ENCODE measurements around the gene ACAD10. TPM values are rescaled to one million over a fixed set of nuclear protein-coding genes. Genes with fewer than 3 reads are reported as not detected.

ACAD10 gene
- total and polyA plus RNA-seq, 7 donors = 5.8 to 31.0 (median 12.8) TPM

GRCh38 chr12:111653596-111653995, 32.3 kb upstream of the ACAD10 start:
- 87% methylated on average over 6 of the region's 6 CpGs for WGBS, 2 donors
- Histone ChIP-seq H3K9me3 (no peaks in the 10 kb centered on the region), H3K36me3 (peaks cover 6 to 98% (median 68%) of the 10 kb centered on the region in 4 donors), H3K27ac (no peak overlapping the region), H3K4me3 (no peak overlapping the region), H3K27me3 (no peaks in the 10 kb centered on the region), H3K4me1 (no peaks in the 10 kb centered on the region)
- intact Hi-C loops (cut with DNase I) = no loop called here
- TF ChIP-seq, protein P1, sequence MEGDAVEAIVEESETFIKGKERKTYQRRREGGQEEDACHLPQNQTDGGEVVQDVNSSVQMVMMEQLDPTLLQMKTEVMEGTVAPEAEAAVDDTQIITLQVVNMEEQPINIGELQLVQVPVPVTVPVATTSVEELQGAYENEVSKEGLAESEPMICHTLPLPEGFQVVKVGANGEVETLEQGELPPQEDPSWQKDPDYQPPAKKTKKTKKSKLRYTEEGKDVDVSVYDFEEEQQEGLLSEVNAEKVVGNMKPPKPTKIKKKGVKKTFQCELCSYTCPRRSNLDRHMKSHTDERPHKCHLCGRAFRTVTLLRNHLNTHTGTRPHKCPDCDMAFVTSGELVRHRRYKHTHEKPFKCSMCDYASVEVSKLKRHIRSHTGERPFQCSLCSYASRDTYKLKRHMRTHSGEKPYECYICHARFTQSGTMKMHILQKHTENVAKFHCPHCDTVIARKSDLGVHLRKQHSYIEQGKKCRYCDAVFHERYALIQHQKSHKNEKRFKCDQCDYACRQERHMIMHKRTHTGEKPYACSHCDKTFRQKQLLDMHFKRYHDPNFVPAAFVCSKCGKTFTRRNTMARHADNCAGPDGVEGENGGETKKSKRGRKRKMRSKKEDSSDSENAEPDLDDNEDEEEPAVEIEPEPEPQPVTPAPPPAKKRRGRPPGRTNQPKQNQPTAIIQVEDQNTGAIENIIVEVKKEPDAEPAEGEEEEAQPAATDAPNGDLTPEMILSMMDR (IDR thresholded peaks at IDR 0.05) = no peak
- TF ChIP-seq POLR2A (IDR thresholded peaks at IDR 0.05) (no peak), POLR2AphosphoS5 (IDR thresholded peaks at IDR 0.05) (no peak), EP300 (IDR thresholded peaks at IDR 0.05) (no peak)
- no peak for DNase-seq

- Histone ChIP-seq H3K27me3 (no peaks in the 10 kb centered on the region), H3K4me3 (no peak overlapping the region), H3K9me3 (no peaks in the 10 kb centered on the region), H3K27ac (no peak overlapping the region), H3K36me3 (peaks cover 14 to 98% (median 69%) of the 10 kb centered on the region in 4 donors), H3K4me1 (no peaks in the 10 kb centered on the region)
- intact Hi-C loops (cut with DNase I) = no loop called here
- TF ChIP-seq, protein P1 (IDR thresholded peaks at IDR 0.05) = no peak
- TF ChIP-seq EP300 (IDR thresholded peaks at IDR 0.05) (no peak), POLR2AphosphoS5 (IDR thresholded peaks at IDR 0.05) (no peak), POLR2A (IDR thresholded peaks at IDR 0.05) (no peak)
- no peak for DNase-seq
- WGBS, 2 donors = 93 to 98% methylated on average over 3 of the region's 3 CpGs
These were observed 30.5 kb upstream of the ACAD10 start for GRCh38 chr12:111655356-111655755.

DNA sequence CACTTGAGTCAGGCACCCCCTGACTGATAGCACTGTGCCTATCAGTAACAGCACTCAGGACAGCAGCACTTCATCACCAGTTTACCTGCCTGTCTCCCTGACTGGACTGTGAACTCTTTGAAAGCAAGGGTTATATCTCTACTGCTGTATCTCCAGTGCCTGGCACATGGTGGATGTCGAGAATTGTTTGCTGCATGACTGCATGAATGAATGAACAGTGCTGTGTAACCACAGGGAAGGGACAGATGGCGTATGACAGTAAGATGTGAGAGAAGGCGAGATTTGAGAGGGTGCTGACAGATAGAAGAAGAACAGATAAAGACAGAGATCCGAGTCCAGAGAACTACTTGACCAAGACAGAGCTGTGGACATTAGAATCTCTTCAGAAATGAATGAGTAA, 29.8 kb upstream of the ACAD10 start:
- Histone ChIP-seq H3K27ac (no peak overlapping the region), H3K27me3 (no peaks in the 10 kb centered on the region), H3K9me3 (no peaks in the 10 kb centered on the region), H3K4me3 (no peak overlapping the region), H3K4me1 (no peaks in the 10 kb centered on the region), H3K36me3 (peaks cover 14 to 98% (median 69%) of the 10 kb centered on the region in 4 donors)
- WGBS, 2 donors = 97% methylated on average over 4 of the region's 4 CpGs
- intact Hi-C loops (cut with DNase I) = no loop called here
- no peak for DNase-seq
- TF ChIP-seq EP300 (IDR thresholded peaks at IDR 0.05) (no peak), POLR2AphosphoS5 (IDR thresholded peaks at IDR 0.05) (no peak)

DNA sequence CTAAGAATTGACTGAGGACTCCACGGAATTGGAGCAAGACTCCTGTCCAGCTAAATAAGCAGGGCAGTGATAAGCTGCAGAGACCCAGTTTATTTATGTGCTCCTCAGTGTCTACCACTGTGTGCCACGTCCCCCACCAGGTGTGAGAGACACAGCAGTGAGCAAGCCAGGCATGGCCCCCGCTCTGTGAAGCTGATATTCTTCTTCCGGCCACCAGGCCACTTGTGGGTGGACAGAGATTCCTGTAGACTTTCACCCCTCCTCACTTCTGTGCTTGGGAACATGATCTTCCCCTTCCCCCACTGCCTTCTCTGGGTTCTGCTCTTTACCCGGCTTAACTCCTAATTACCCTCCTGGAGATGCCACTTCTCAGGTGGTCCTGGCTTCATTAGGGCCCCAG, 21.4 kb upstream of the ACAD10 start:
- no peak overlapping the region for H3K27ac ChIP-seq
- no peaks in the 10 kb centered on the region for H3K27me3 ChIP-seq
- no peak overlapping the region for H3K4me3 ChIP-seq
- TF ChIP-seq POLR2AphosphoS5 (IDR thresholded peaks at IDR 0.05) (no peak), EP300 (IDR thresholded peaks at IDR 0.05) (no peak), POLR2A (IDR thresholded peaks at IDR 0.05) (no peak)
- TF ChIP-seq, protein P1 (IDR thresholded peaks at IDR 0.05) = no peak
- no peak for DNase-seq
- WGBS, 2 donors = 88 to 91% methylated on average over 5 of the region's 5 CpGs
- H3K9me3 ChIP-seq = no peaks in the 10 kb centered on the region
- intact Hi-C loops (cut with DNase I) = loop anchor here (10.0 kb wide), 1 partner anchor 120 kb away; no protein-coding TSS in a partner anchor
- peaks cover 13 to 92% (median 27%) of the 10 kb centered on the region in 4 donors for H3K36me3 ChIP-seq
- no peaks in the 10 kb centered on the region for H3K4me1 ChIP-seq

- H3K36me3 ChIP-seq = peaks cover 9 to 92% (median 24%) of the 10 kb centered on the region in 4 donors
- TF ChIP-seq EP300 (IDR thresholded peaks at IDR 0.05) = no peak
- TF ChIP-seq, protein P1 (IDR thresholded peaks at IDR 0.05) = no peak
- no peak for TF ChIP-seq POLR2A (IDR thresholded peaks at IDR 0.05)
- no peak for TF ChIP-seq POLR2AphosphoS5 (IDR thresholded peaks at IDR 0.05)
- intact Hi-C loops (cut with DNase I) = loop anchor here (10.0 kb wide), 1 partner anchor 120 kb away; no protein-coding TSS in a partner anchor
- no peak for DNase-seq
- no peaks in the 10 kb centered on the region for H3K9me3 ChIP-seq
- H3K4me3 ChIP-seq = no peak overlapping the region
- WGBS, 2 donors = 91% methylated on average over 11 of the region's 11 CpGs
- no peaks in the 10 kb centered on the region for H3K27me3 ChIP-seq
- no peaks in the 10 kb centered on the region for H3K4me1 ChIP-seq
- H3K27ac ChIP-seq = no peak overlapping the region
These were observed 20.6 kb upstream of the ACAD10 start for GRCh38 chr12:111664961-111665865.
